IPS DF 6.9 (cell line): ENCODE data around the gene CCSAP.

Source experiments
- DNase-seq: peaks from one replicate; pipeline ENCODE4 v3.0.0-alpha.2; 2013; ENCODE audit warnings: low read depth, low spot score
- H3K27ac ChIP-seq: one replicate; pipeline ENCODE4 v1.5.1; 2013; ENCODE audit warnings: low read length, control low read depth
- H3K27me3 ChIP-seq: 2 replicates; pipeline ENCODE4 v1.6.1; 2013; ENCODE audit warnings: mild to moderate bottlenecking, low read length; ENCODE audit not compliant: control insufficient read depth, insufficient read depth
- H3K36me3 ChIP-seq: 2 replicates; pipeline ENCODE4 v1.6.1; 2013; ENCODE audit warnings: low read length; ENCODE audit not compliant: control insufficient read depth, insufficient read depth
- H3K4me1 ChIP-seq: 2 replicates; pipeline ENCODE4 v1.6.1; 2013; ENCODE audit warnings: low read length; ENCODE audit not compliant: control insufficient read depth, insufficient read depth
- H3K4me3 ChIP-seq: 2 replicates; pipeline ENCODE4 v1.5.1; 2013; ENCODE audit warnings: mild to moderate bottlenecking, low read length
- H3K9me3 ChIP-seq: 2 replicates; pipeline ENCODE4 v1.6.1; 2013; ENCODE audit warnings: low read length, inconsistent platforms; ENCODE audit not compliant: control insufficient read depth, insufficient read depth
- WGBS: extraction: QIAGEN DNeasy Blood & Tissue Kit; methylation state at CpG from one replicate; pipeline ENCODE4 v1.1.7; 2013; ENCODE audit warnings: mixed read lengths, missing lambda C conversion rate; ENCODE audit not compliant: insufficient read length, insufficient coverage; 5-methylcytosine and 5-hydroxymethylcytosine counted together

Gene CCSAP

DNA sequence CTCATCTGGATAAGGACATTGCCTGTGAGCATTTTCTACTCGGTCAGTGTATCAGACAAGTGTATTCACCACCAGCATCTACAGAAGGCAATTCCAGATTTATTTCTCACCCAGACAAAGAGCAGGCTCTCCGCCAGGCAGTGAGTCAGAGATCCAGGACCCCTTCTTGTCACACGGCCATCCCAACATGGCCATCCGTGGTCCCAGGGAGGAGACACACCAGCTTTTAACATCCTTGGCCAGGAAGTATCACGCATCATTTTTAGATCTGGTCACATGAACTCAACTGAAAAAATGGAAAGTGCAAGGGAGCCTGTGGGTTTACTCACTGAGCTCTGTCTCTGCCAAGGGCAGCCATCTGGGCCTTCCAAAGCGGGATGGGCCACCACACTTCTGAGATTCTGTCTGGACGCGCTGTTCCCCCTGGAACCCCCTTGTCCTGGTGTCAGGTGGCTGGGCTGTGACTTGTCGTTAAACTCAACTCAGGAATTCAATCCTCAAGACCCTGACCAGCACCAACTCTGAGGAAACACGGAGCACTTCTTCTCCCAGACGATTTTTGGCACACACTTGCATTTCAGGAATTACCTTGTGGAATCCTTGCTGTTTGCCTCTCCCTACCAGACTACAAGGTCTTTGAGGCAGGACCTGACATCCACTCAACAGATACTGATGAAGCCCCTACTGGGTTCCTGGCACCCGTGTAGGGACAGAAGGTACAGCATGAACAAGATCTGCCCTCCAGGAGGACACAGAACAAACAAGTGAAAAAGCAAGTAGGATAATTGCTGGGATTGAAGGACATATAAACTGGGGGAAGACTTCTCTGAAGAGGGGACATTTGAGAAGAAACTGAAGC lies 21.6 kb upstream of the CCSAP start:
- H3K36me3 ChIP-seq, result no peaks in the 10 kb centered on the region
- H3K27ac ChIP-seq, result no peak overlapping the region
- DNase-seq, result no peak
- WGBS, result no CpG with 5 or more reads among the region's 12 CpGs
- no peaks in the 10 kb centered on the region for H3K4me1 ChIP-seq
- no peaks in the 10 kb centered on the region for H3K9me3 ChIP-seq
- H3K4me3 ChIP-seq, result no peak overlapping the region
- H3K27me3 ChIP-seq, result no peaks in the 10 kb centered on the region

DNA sequence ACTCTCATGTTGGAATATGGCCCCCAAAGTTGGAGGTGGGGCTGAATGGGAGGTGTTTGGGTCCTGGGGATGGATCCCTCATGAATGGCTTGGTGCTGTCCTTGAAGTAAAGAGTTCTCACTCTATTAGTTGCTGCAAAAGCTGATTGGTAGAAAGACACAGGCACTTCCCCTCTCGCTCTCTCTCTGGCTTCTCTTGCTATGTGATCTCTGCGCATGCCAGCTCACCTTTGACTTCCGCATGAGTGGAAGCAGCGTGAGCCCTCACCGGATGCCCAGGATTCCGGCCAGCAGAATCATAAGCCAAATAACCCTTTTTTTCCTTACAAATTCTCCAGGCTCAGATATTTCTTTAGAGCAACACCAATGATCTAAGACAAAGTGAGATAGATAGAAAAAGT lies 20.9 kb upstream of the CCSAP start:
- no peaks in the 10 kb centered on the region for H3K9me3 ChIP-seq
- H3K27ac ChIP-seq, result no peak overlapping the region
- no peaks in the 10 kb centered on the region for H3K36me3 ChIP-seq
- no peak overlapping the region for H3K4me3 ChIP-seq
- no peaks in the 10 kb centered on the region for H3K4me1 ChIP-seq
- WGBS, result no CpG with 5 or more reads among the region's 6 CpGs
- no peak for DNase-seq
- H3K27me3 ChIP-seq, result no peaks in the 10 kb centered on the region

DNA sequence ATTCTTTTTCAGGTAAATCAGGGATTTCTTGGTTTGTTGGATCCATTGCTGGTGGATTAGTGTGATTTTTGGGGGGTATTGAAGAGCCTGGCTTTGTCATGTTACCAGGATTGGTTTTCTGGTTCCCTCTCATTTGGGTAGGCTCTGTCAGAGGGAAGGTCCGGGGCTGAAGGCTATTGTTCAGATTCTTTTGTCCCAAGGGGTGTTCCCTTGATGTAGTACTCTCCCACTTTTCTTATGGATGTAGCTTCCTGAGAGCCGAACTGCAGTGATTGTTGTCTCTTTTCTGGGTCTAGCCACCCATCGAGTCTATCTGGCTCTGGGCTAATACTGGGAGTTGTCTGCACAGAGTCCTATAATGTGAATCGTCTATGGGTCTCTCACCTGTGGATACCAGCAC lies 17.6 kb upstream of the CCSAP start:
- no peak overlapping the region for H3K4me3 ChIP-seq
- no peak for DNase-seq
- H3K4me1 ChIP-seq, result no peaks in the 10 kb centered on the region
- H3K36me3 ChIP-seq, result no peaks in the 10 kb centered on the region
- WGBS, result no CpG with 5 or more reads among the region's 4 CpGs
- no peaks in the 10 kb centered on the region for H3K9me3 ChIP-seq
- no peaks in the 10 kb centered on the region for H3K27me3 ChIP-seq
- no peak overlapping the region for H3K27ac ChIP-seq

DNA sequence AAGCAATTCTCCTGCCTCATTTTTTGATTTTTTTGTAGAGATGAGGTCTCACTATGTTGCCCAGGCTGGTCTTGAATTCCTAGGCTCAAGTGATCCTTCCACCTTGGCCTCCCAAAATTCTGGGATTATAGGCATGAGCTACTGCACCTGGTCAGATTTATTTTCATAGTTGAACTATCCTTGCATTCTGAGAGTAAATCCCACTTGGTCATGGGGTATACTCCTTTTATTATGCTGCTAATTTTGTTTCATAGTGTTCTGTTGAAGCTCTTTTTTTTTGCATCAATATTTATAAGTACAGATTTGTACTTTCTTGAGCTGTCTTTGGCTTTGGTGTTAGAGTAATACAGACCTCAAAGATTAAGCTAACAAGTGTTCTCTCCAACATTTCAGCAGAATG lies 12.8 kb upstream of the CCSAP start:
- H3K9me3 ChIP-seq, result no peaks in the 10 kb centered on the region
- no peaks in the 10 kb centered on the region for H3K27me3 ChIP-seq

DNA sequence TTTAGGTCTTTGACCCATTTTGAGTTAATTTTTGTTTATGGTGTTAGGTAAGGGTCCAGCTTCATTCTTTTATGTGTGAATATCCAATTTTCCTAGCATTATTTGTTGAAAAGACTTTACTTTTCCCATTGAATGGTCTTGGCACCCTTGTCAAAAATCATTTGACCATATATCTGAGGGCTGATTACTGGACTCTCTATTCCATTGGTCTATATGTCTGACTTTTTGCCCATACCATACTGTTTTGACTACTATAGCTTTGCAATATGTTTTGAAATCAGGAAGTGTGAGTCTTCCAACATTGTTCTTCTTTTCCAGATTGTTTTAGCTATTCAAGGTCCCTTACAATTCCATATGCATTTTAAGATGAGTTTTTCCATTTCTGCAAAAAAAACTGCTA lies 11.4 kb upstream of the CCSAP start:
- Histone ChIP-seq H3K4me3 (no peak overlapping the region), H3K27me3 (no peaks in the 10 kb centered on the region), H3K36me3 (no peaks in the 10 kb centered on the region)

More for the DNA sequence above, 12.8 kb upstream of the CCSAP start:
- H3K4me1 ChIP-seq, result no peaks in the 10 kb centered on the region
- no peak overlapping the region for H3K4me3 ChIP-seq
- H3K36me3 ChIP-seq, result no peaks in the 10 kb centered on the region
- DNase-seq, result no peak
- H3K27ac ChIP-seq, result no peak overlapping the region

DNA sequence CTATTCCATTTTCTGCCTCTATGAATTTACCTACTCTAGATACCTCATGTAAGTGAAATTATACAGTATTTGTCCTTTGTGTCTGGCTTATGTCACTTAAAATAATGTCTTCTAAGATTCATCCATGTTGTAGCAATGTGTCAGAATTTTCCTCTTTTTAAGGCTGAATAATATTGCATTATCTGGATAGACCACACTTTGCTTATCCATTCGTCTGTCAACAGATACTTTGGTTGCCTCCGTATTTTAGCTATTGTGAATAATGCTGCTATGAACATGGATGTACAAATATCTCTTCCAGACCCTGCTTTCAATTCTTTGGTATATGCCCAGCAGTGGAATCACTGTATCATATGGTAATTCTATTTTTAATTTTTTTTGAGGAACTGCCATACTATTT lies 10.1 kb upstream of the CCSAP start:
- Histone ChIP-seq H3K27me3 (no peaks in the 10 kb centered on the region), H3K9me3 (no peaks in the 10 kb centered on the region), H3K27ac (no peak overlapping the region), H3K4me3 (no peak overlapping the region), H3K4me1 (no peaks in the 10 kb centered on the region), H3K36me3 (no peaks in the 10 kb centered on the region)
- DNase-seq, result no peak
- no CpG with 5 or more reads among the region's 2 CpGs for WGBS

More for the DNA sequence above, 11.4 kb upstream of the CCSAP start:
- no peaks in the 10 kb centered on the region for H3K9me3 ChIP-seq
- H3K27ac ChIP-seq, result no peak overlapping the region
- no peaks in the 10 kb centered on the region for H3K4me1 ChIP-seq
- no peak for DNase-seq

DNA sequence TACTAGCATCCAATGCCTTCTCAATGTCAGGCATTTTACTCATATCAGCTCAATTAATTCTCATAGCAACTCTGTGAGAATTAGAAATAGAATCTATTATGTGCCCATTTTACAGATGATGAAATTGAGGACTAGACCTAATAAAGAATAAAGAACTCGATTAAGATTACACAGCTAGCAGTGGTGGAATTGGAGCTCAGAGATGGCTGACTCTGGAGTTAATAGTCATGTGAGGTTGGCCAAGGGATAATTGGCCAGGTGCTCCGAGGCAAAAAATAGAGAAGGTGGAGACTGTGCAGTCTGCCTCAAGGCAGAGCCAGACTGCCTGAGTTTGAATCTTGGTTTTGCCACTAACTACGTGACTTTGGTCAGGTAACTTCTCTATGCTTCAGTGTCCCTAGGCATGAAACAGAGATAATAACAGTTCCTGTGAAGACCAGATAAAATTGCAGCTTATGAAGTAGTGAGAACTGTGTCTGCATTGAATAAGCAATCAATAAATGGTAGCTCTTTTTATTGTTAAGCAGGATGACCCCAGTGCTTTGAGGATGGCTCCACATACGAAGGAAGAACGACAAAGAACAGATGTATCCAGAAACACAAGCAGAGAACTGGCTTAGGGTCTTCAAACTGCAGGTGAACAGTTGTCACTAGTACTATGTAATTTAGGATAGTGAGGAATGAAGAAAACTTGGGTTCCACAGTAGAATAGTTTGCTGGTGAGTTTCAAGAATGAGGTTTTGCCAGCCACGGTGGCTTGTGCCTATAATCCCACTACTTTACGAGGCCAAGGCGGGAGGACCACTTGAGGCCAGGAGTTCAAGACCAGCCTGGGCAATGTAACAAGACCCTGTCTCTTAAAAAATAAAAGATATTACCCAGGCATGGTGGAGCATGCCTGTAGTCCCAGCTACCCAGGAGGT lies 6.9 kb upstream of the CCSAP start:
- Histone ChIP-seq H3K4me1 (no peaks in the 10 kb centered on the region), H3K9me3 (no peaks in the 10 kb centered on the region), H3K27me3 (no peaks in the 10 kb centered on the region), H3K4me3 (no peak overlapping the region), H3K36me3 (no peaks in the 10 kb centered on the region), H3K27ac (no peak overlapping the region)
- DNase-seq, result no peak
- no CpG with 5 or more reads among the region's 8 CpGs for WGBS

DNA sequence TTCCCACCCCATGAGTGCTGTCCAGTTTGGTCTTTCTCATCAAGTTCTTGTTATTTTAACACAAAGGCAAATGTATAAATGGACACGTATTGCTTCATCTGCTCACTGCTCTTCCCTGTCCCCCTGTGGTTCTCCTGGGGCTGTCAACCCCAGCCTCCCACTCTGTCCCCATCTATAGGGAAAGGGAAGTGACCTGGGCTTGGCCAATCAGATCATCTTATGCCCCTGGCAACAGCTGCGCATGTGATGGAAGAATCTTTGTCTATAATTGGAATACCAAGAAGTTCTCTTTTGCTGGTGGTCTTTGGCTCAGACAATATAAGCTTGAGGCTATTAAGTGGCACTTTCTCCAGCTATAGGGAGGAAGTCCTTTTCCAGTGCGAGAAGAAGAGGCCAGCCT lies 4.7 kb upstream of the CCSAP start:
- no peaks in the 10 kb centered on the region for H3K27me3 ChIP-seq
- no peak overlapping the region for H3K27ac ChIP-seq
- H3K36me3 ChIP-seq, result no peaks in the 10 kb centered on the region
- no peak for DNase-seq
- H3K9me3 ChIP-seq, result no peaks in the 10 kb centered on the region
- no CpG with 5 or more reads among the region's 3 CpGs for WGBS
- H3K4me3 ChIP-seq, result no peak overlapping the region
- no peaks in the 10 kb centered on the region for H3K4me1 ChIP-seq

DNA sequence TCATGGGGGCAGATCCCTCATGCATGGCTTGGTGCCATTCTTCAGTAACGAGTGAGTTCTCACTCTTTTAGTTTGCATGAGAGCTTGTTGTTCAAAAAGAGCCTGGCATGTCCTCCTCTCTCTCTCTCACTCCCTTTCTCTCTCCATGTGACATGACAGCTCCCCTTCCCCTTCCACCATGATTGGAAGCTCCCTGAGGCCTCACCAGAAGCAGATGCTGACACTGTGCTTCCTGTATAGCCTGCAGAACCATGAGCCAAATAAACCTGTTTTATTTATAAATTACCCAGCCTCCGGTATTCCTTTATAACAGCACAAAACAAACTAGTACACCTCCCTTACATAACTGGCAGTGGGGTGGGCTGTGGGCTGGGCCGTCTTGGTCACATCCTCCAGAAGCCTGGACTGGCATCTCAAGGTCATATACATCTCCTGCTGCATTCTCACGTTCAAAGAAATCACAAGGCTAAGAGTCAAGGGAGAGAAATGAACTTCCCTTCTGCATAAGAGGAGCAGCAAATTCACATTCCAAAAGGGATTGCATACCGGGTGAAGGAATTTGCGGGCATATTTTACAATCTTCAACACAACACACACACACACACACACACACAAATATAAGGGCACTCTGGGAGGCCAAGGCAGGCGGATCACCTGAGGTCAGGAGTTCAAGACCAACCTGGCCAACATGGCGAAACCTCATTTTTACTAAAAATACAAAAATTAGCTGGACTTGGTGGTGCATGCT lies 2.3 kb upstream of the CCSAP start:
- Histone ChIP-seq H3K36me3 (no peaks in the 10 kb centered on the region), H3K27ac (no peak overlapping the region), H3K4me1 (0 out of 2 replicates have a peak, but pooled peaks cover 1% of the 10 kb centered on the region), H3K9me3 (no peaks in the 10 kb centered on the region), H3K4me3 (no peak overlapping the region), H3K27me3 (no peaks in the 10 kb centered on the region)
- no peak for DNase-seq
- WGBS, result no CpG with 5 or more reads among the region's 8 CpGs

DNA sequence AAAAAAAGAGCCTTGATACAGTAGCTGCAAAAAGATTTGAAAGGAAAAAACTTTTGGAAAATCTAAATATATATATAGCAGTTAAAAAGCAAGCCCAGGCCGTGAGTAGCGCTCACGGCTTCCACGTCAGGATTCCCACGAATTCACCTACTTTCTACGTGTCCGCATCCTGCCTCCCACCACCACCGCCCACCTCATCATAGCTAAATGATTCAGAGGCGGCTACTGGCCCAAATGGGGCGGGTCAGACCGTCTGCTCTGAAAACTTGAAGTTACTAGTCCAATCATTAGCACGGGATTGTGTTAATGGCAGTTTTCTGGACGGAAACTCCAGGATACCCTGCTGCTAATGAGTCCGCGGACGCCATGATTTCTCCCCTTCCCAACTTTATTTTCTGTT lies 1.3 kb upstream of the CCSAP start:
- Histone ChIP-seq H3K4me1 (0 out of 2 replicates have a peak, but pooled peaks cover 1% of the 10 kb centered on the region), H3K36me3 (no peaks in the 10 kb centered on the region), H3K27ac (no peak overlapping the region), H3K4me3 (no peak overlapping the region), H3K27me3 (no peaks in the 10 kb centered on the region), H3K9me3 (no peaks in the 10 kb centered on the region)
- no CpG with 5 or more reads among the region's 16 CpGs for WGBS
- DNase-seq, result no peak
